HEK293 (cell line): ENCODE data around the gene NOL4L.

Experiments used
- CTCF ChIP-seq: fragments of 450-650 bp; formaldehyde crosslinking; IDR thresholded peaks from 2 replicates; pipeline ENCODE4 v1.5.1; 2016; ENCODE audit warnings: missing biosample characterization, missing genetic modification characterization
- PRDM10 ChIP-seq: fragments of 450-650 bp; formaldehyde crosslinking; IDR thresholded peaks from 2 replicates; pipeline ENCODE4 v1.5.1; 2016; ENCODE audit warnings: missing biosample characterization, missing genetic modification characterization
- ZNF114 ChIP-seq: fragments of 450-650 bp; formaldehyde crosslinking; IDR thresholded peaks from 2 replicates; pipeline ENCODE4 v1.5.0; 2017; ENCODE audit warnings: missing biosample characterization, missing genetic modification characterization
- ZNF354C ChIP-seq: fragments of 450-650 bp; formaldehyde crosslinking; IDR thresholded peaks from 2 replicates; pipeline ENCODE4 v1.5.1; 2016; ENCODE audit warnings: missing biosample characterization, missing genetic modification characterization, low read depth, borderline replicate concordance
- ZNF501 ChIP-seq: fragments of 450-650 bp; formaldehyde crosslinking; IDR thresholded peaks from 2 replicates; pipeline ENCODE4 v1.5.1; 2016; ENCODE audit warnings: missing biosample characterization, missing genetic modification characterization
- ZNF585B ChIP-seq: fragments of 450-650 bp; formaldehyde crosslinking; IDR thresholded peaks from 2 replicates; pipeline ENCODE4 v1.5.1; 2016; ENCODE audit warnings: missing biosample characterization, missing genetic modification characterization

GRCh38 chr20:32497589-32498224, 87.4 kb downstream of the NOL4L start:
- TF ChIP-seq PRDM10 (tag by site-specific recombination) (no peak), ZNF585B (tag by site-specific recombination) (no peak), ZNF354C (no peak), ZNF114 (tag by site-specific recombination) (no peak), CTCF (tag by site-specific recombination) (no peak), ZNF501 (tag by site-specific recombination) (no peak)
